ENCODE results near the gene VAMP2. TPM values are rescaled to one million over a fixed set of nuclear protein-coding genes. Genes with fewer than 3 reads are reported as not detected.

The VAMP2 gene, protein sequence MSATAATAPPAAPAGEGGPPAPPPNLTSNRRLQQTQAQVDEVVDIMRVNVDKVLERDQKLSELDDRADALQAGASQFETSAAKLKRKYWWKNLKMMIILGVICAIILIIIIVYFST
- total RNA-seq: 56.6 TPM
- long read RNA-seq, transcript VAMP2-201 (5 exons, 2,153 nt): major isoform, 25 of 32 reads
- long read RNA-seq, partial matches to known transcripts: 1 of 32 reads
- long read RNA-seq, other reads (novel, unspliced or antisense): 3 of 32 reads

- DNase-seq (ENCODE audit: missing footprints) (peak; percentile 92), ATAC-seq (peak; percentile 58)
- intact Hi-C loops (cut with DNase I): no loop called here
These were observed at the start of gene VAMP2 for GRCh38 chr17:8162233-8162996. Gene VAMP2 (minus strand): TSS chr17:8162948. CDS start chr17:8162879, 69 bp downstream.

- no peak for DNase-seq (ENCODE audit: missing footprints)
These were observed 48.2 kb upstream of the VAMP2 start for GRCh38 chr17:8210761-8211458.

DNA sequence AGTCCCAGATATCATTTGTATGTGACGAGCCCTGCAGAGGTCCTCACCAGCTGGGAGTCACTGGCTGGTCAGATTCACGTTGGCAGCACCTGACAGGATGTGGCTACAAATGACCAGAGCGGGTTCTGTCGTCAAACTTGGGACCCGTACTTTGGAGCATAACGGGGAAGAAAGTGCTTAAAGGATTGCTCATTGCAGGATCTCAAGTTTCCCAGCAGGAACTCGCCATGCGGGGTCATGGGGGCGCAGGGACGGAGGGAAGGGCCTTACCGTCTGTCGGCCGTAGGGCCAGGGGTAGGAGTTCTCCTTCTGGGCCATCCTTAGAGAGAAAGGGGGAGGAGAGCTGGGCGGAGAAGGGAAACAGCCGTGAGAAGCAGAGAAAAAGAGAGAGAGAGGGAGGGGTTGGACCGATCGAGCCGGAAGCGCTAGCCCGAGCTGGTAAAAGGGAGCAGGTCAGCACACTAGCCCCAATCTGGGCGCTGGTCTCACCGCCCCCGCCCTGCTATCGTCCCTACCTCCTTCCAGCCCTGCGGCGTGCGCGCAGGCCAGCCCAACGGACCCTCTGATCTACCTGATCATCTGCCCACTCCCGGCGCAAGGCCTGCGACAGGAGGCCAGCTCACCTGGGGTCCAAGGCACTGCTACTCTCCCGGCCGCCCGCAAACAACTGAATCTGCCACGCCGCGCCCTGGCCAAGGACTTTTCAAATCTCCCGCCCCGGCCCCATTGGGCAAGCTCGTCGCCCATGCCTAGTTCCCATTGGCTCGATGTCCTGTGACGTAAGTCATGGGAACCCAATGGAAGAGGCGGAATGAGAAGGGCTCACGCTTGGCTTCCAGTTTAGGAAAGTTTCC is 47.4 kb upstream of the VAMP2 start, which contains the start of gene AURKB:
Gene AURKB, minus strand, starts transcription at position 669 of the 854 bp plus-strand sequence. Its CDS starts 351 bp downstream, at position 318.
- DNase-seq (ENCODE audit: missing footprints) (peak; percentile 94), ATAC-seq (peak; percentile 98)
- intact Hi-C loops (cut with DNase I): no loop called here

More at GRCh38 chr17:8210761-8211458, 48.2 kb upstream of the VAMP2 start:
- intact Hi-C loops (cut with DNase I): no loop called here
- ATAC-seq: peak; percentile 29

GRCh38 chr17:8206536-8206935 is 43.8 kb upstream of the VAMP2 start:
- ATAC-seq (no peak), DNase-seq (ENCODE audit: missing footprints) (no peak)
- intact Hi-C loops (cut with DNase I): no loop called here

- DNase-seq (ENCODE audit: missing footprints) (no peak), ATAC-seq (no peak)
- intact Hi-C loops (cut with DNase I): no loop called here
These were observed 42.2 kb upstream of the VAMP2 start for GRCh38 chr17:8204761-8205555.

DNA sequence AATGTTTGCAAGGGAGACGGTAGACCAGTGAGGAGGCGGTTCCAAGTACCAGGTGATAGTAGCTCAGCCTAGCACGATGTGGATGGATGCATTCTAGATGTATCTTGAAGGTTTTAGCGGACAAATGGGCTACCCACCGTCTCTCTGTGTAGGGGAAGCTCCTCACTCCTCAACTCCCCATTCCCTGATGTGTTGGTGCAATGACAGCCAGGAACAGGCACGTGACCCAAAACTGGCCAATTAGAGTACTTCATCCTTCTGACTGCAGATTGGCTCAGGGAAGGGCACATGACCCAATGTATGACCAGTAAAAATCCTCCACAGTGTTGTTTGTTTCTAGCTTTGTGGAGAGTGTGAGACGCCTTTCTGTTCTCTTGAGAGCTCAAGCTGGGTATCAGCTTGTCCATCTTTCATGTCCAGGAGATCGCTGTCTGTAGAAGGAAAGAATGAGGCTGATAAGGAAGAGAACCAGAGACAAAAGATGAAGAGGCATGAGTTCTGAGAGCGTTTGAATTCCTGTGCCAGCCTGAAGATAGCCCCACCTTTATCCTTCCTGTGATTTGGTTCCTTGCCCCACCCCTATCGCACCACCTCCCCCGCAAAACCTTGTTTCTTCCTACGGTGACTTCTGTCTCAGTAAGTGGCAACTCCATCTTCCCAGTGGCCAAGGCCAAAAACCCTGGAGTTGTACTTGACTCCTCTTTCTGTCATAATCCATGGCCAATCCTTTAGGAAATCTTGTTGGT is 29.5 kb upstream of the VAMP2 start:
- ATAC-seq (peak; percentile 64), DNase-seq (ENCODE audit: missing footprints) (peak; percentile 82)
- intact Hi-C loops (cut with DNase I): no loop called here

- intact Hi-C loops (cut with DNase I): no loop called here
- ATAC-seq (no peak), DNase-seq (ENCODE audit: missing footprints) (no peak)
These were observed 27.8 kb upstream of the VAMP2 start for GRCh38 chr17:8190506-8190905.

DNA sequence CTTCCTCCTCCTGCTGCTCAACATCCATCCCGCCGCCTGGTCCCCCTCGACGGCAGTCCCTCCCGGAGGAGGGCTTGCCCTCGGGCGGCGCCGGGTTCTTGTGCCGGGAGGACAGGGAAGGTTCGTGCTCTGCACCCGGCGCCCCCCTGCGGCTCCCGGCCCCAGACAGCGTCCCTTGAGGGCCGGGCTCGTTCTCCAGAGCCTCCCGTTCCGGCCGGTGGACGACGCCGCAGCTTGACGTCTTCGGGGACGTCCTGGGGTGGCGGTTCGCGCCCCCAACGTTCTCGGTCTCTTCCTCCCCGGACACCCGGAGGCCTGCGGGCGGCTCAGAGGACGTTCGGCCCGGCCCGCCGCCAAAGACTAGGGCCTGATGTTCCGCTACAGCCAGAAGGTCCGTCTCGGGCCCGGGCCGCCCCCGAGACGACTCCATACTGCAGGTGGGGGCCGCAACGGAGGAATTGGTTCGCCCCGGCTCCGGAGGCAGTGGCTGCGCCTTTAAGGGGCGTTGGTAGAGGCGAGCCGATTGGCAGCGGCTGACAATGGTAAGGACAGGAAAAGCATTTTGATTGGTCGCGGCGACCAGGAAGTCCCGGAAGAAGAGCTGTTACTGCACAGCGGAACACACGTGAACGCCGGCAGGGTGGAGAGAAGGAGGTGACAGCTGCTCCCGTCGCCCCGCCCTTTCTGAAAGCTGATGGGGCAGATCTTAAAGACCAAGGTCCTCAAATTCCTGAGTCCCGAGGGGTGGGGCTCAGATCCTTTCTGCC is 27.1 kb upstream of the VAMP2 start, which contains the start of gene BORCS6:
Gene BORCS6, minus strand, starts transcription at position 470 of the 767 bp plus-strand sequence. Its CDS starts 40 bp downstream, at position 430.
- DNase-seq (ENCODE audit: missing footprints) (peak; percentile 99), ATAC-seq (peak; percentile 76)
- intact Hi-C loops (cut with DNase I): loop anchor here (5.0 kb wide), 1 partner anchor 107 kb away; the partner anchor contains the start of gene SLC25A35

DNA sequence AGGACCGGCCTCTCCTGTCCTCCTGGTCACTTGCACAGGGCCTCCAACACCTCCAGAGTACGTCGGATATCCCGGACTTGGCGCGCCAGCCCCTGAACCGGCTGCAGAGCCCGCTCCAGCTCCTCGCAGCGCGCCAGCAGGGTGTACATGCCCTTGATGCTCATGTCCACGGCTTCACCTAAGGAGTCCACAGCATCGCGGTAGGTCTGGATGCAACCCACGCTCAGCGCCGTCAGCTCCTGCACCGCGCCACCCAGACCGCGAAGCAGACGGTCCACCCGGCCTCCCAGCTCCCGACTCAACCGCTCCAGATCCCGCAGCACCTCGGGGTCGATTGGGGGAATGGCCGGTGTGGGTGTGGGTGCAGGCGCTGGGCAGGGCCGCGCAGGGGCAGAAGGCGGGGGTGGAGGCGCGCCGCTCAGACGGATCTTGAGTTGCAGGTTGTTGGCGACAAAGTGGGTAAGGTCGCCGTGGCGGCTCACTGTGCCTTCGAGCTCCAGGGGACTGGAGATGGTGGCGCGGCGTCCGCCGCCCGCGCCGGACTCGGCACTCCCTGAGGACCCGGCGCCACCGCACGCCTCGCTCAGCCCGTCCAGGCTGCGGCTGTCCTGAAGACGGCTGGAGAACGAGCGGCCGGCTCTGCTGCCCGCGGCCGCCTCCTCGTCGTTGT is 26.4 kb upstream of the VAMP2 start:
- intact Hi-C loops (cut with DNase I): loop anchor here (5.0 kb wide), 1 partner anchor 108 kb away; the partner anchor contains the start of gene SLC25A35
- ATAC-seq (no peak), DNase-seq (ENCODE audit: missing footprints) (peak; percentile 71)

DNA sequence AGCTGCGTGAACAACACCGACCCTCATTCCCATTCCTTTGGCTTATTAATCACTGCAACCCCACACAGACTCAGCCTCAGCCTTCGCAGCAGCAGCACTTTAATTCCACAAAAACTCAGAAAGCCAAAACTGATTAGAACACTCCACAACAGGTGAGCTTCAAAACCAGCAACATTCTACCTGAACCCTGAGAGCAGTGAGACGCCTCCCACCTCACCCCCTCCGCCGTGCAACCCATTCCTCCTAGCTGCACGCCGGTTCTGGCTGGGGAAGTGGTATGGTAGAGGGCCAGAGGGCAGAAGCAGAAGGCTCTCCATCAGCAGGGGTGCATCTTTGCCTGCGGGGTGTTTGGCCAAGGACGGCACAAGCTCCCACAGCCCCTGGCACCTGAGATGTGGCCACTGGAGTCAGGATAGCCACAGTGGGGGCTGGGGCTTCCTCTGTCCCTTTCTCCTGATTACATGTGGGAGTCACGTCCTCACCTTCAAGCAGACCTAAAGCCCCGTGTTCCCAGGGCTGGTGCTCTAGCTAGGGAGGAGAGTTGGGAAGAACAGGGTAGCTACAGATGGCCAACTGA is 25.6 kb upstream of the VAMP2 start:
- no peak for DNase-seq (ENCODE audit: missing footprints)
- intact Hi-C loops (cut with DNase I): loop anchor here (5.0 kb wide), 1 partner anchor 109 kb away; the partner anchor contains the start of gene SLC25A35
- ATAC-seq: no peak

GRCh38 chr17:8187517-8188262 is 24.9 kb upstream of the VAMP2 start:
- intact Hi-C loops (cut with DNase I): loop anchor here (1.0 to 5.0 kb wide), 4 partner anchors 23 to 110 kb away; partner anchors contain the start of gene SLC25A35
- peak; percentile 60 for ATAC-seq
- DNase-seq (ENCODE audit: missing footprints): peak; percentile 87

- ATAC-seq: peak; percentile 77
- intact Hi-C loops (cut with DNase I): loop anchor here (1.0 to 5.0 kb wide), 6 partner anchors 22 to 110 kb away; partner anchors contain the start of genes CTC1 and SLC25A35
- DNase-seq (ENCODE audit: missing footprints): peak; percentile 93
These were observed 24.2 kb upstream of the VAMP2 start for GRCh38 chr17:8186787-8187516.

DNA sequence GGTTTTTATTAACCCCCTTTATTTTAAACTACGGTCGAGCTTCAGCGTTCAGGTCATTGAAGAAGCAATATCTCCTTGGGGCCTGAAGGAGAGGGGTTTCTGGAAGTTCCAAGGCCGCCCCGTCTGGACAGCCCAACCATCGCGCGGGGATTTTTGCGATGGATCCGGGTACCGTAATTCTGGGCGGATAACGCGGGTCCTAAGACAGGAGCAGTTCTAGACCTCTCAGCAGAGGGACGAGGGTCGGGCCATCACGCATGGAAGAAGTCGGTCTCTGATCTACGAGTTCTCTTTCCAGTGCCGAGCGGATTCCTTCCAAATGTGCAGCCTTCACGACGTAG is 23.7 kb upstream of the VAMP2 start:
- ATAC-seq (no peak), DNase-seq (ENCODE audit: missing footprints) (no peak)
- intact Hi-C loops (cut with DNase I): loop anchor here (1.0 to 5.0 kb wide), 5 partner anchors 22 to 111 kb away; partner anchors contain the start of genes CTC1 and SLC25A35
